Body of pancreas (tissue), 4 donors: ENCODE measurements around the gene LRP3. TPM values are rescaled to one million over a fixed set of nuclear protein-coding genes. Genes with fewer than 3 reads are reported as not detected.

ENCODE experiments used
- ATAC-seq: fragments of 150-250 bp; one replicate; pipeline ENCODE4 v1.9.1; 2016
- DNase-seq, 4 donors: peaks; one replicate each; pipeline ENCODE4 v3.0.0-alpha.2; 2019
- H3K27ac ChIP-seq, 4 donors: fragments of 200-600 bp; sonication (generic); 1 replicate in 3 of 4; 2 replicates in 1 of 4; pipeline versions ENCODE4 v1.5.1 to v1.6.1; 2016 to 2019; ENCODE audit warnings: mild to moderate bottlenecking in 1 of 4, mixed read lengths in 1 of 4, moderate library complexity in 1 of 4
- H3K27me3 ChIP-seq, 2 donors: fragments of 200-600 bp; sonication (generic); one replicate each; pipeline ENCODE4 v1.6.0; 2016; ENCODE audit warnings: mild to moderate bottlenecking in 1 of 2
- H3K36me3 ChIP-seq, 2 donors: fragments of 200-600 bp; sonication (generic); replicated peaks in 1 of 2; 2 replicates each; pipeline ENCODE4 v1.5.1; 2016; ENCODE audit warnings: low read depth in 2 of 2; ENCODE audit not compliant: insufficient read depth in 1 of 2
- H3K4me1 ChIP-seq: fragments of 200-600 bp; sonication (generic); one replicate; pipeline ENCODE4 v1.6.0; 2016
- H3K4me3 ChIP-seq, 2 donors: fragments of 200-600 bp; sonication (generic); 1 replicate in 1 of 2; 2 replicates in 1 of 2; pipeline ENCODE4 v1.5.1; 2016 to 2019
- H3K9me3 ChIP-seq, 3 donors: fragments of 200-600 bp; sonication (generic); 1 replicate in 2 of 3; 2 replicates in 1 of 3; pipeline ENCODE4 v1.5.1; 2016
- POLR2A ChIP-seq, 3 donors: fragments of 450-650 bp; IDR thresholded peaks; one replicate each; pipeline ENCODE4 v1.6.1; 2016; ENCODE audit warnings: antibody characterized with exemption in 3 of 3, mild to moderate bottlenecking in 2 of 3
- WGBS, 2 donors: methylation state at CpG; one replicate each; pipeline ENCODE4 v1.1.5; 2017; 5-methylcytosine and 5-hydroxymethylcytosine counted together
- intact Hi-C: fragments of 100-400 bp; cut with DNase I; formaldehyde crosslinking; loops from one replicate; pipeline ENCODE4 v1.15.1; 2023
- total RNA-seq, 2 donors: library from RNA; depleted of rRNA; stranded (reverse); fragments of >200 nt; gene quantifications; one replicate each; pipeline ENCODE4 v1.1.0, GENCODE V29; 2016
- TF ChIP-seq, protein P1 (sequence below), 7 experiments: fragments of 450-650 bp in 4 of 7; fragments of 200-600 bp in 3 of 7; sonication (generic) in 3 of 7; IDR thresholded peaks; one replicate each; pipeline ENCODE4 v1.5.1; 2016 to 2019; ENCODE audit warnings: antibody characterized with exemption in 7 of 7

The LRP3 gene
- total RNA-seq, 2 donors from 2014 or later = 18.1 to 23.3 TPM

DNA sequence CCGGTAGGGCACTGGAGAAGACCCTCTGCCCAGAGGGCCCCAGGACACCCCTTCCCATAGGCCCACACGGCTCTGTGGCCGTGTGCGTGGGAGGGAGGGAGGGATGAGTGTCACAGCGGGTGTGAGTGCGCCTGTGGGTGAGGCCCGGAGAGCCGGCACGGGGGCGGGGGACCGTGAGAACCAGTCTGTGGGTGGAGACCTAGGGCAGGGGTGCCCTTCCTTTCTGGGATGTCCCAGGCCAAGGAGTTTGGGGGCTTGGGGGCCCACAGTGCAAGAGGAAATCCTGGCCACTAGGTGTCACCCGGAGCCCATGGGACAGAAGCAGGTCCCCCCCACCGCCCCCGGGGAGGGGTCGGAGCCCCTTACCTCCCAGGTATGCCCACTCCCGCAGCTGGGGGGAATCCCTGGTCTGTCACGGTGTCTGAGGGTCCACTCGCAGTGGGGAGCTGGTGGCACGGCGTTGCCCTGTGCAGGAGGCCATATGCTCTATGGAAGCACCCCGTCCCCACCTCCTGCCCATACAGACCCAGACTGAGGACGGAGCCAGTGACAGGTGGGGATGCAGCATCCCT lies 47.5 kb downstream of the LRP3 start:
- no peaks in the 10 kb centered on the region for H3K36me3 ChIP-seq
- DNase-seq (peak; percentile 28 to 49 (median 36)), ATAC-seq (peak; percentile 33)
- no peaks in the 10 kb centered on the region for H3K9me3 ChIP-seq
- intact Hi-C loops = loop anchor here (2.0 kb wide), 1 partner anchor 167 kb away; no protein-coding TSS in a partner anchor
- no peak for TF ChIP-seq POLR2A (IDR thresholded peaks at IDR 0.05)
- TF ChIP-seq, protein P1, sequence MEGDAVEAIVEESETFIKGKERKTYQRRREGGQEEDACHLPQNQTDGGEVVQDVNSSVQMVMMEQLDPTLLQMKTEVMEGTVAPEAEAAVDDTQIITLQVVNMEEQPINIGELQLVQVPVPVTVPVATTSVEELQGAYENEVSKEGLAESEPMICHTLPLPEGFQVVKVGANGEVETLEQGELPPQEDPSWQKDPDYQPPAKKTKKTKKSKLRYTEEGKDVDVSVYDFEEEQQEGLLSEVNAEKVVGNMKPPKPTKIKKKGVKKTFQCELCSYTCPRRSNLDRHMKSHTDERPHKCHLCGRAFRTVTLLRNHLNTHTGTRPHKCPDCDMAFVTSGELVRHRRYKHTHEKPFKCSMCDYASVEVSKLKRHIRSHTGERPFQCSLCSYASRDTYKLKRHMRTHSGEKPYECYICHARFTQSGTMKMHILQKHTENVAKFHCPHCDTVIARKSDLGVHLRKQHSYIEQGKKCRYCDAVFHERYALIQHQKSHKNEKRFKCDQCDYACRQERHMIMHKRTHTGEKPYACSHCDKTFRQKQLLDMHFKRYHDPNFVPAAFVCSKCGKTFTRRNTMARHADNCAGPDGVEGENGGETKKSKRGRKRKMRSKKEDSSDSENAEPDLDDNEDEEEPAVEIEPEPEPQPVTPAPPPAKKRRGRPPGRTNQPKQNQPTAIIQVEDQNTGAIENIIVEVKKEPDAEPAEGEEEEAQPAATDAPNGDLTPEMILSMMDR (IDR thresholded peaks at IDR 0.05) = peak; percentile 64 to 95 (median 77)
- no peak overlapping the region for H3K27ac ChIP-seq
- no peaks in the 10 kb centered on the region for H3K27me3 ChIP-seq
- H3K4me3 ChIP-seq = no peak overlapping the region
- 9% methylated on average over 21 of the region's 22 CpGs; no CpG with 5 or more reads in 1 of the 2 donors for WGBS, 2 donors
- peaks cover 8% of the 10 kb centered on the region for H3K4me1 ChIP-seq

DNA sequence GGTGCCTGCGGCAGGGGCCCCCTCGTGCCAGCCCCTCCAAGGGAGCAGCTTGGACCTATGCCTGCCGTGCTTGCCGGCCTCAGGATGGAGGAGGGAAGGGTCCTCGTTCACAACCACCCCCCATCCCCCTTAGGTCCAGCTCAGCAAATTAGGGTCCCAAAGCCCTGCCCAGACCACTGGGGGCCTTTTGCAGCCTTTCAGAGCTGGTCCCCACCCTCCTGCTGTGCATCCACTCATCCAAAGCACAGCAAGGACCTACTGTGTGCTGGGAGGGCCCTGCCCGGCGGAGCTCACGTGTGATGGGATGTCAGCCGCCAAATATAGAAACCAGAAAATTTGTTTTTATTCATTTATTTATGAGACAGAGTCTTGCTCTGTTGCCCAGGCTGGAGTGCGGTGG lies 48.0 kb downstream of the LRP3 start:
- Histone ChIP-seq H3K36me3 (no peaks in the 10 kb centered on the region), H3K4me3 (no peak overlapping the region), H3K27me3 (no peaks in the 10 kb centered on the region), H3K27ac (no peak overlapping the region), H3K9me3 (no peaks in the 10 kb centered on the region), H3K4me1 (peaks cover 8% of the 10 kb centered on the region)
- no peak for DNase-seq
- intact Hi-C loops = no loop called here
- WGBS, 2 donors = 39 to 68% methylated on average over 7 of the region's 10 CpGs
- no peak for TF ChIP-seq POLR2A (IDR thresholded peaks at IDR 0.05)
- TF ChIP-seq, protein P1 (IDR thresholded peaks at IDR 0.05) = no peak
- ATAC-seq = no peak

DNA sequence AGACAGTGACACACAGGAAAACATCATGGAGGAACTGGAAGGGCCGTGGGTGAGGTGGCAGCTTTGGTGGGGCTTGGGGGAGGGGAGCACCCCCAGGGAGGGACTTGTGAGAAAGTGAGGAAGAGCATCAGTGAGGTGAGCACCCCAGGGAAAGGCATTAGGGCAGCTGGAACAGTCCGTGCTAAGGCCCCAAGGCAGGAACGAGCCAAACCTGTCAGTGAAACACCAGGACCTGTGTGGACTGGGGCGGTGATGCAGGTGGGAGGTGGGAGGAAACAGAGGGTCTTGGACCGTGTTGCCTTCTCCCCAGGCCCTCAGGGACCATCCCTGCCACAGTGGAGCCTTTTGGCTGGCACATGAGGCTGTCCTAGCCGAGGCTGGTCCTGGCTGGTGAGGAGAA lies 48.8 kb downstream of the LRP3 start:
- Histone ChIP-seq H3K4me3 (no peak overlapping the region), H3K27me3 (no peaks in the 10 kb centered on the region), H3K9me3 (no peaks in the 10 kb centered on the region), H3K4me1 (peaks cover 8% of the 10 kb centered on the region), H3K36me3 (no peaks in the 10 kb centered on the region), H3K27ac (no peak overlapping the region)
- no peak for DNase-seq
- TF ChIP-seq, protein P1 (IDR thresholded peaks at IDR 0.05) = no peak
- TF ChIP-seq POLR2A (IDR thresholded peaks at IDR 0.05) = no peak
- ATAC-seq = no peak
- 75 to 79% methylated on average over 5 to 6 of the region's 6 CpGs for WGBS, 2 donors
- intact Hi-C loops = no loop called here

DNA sequence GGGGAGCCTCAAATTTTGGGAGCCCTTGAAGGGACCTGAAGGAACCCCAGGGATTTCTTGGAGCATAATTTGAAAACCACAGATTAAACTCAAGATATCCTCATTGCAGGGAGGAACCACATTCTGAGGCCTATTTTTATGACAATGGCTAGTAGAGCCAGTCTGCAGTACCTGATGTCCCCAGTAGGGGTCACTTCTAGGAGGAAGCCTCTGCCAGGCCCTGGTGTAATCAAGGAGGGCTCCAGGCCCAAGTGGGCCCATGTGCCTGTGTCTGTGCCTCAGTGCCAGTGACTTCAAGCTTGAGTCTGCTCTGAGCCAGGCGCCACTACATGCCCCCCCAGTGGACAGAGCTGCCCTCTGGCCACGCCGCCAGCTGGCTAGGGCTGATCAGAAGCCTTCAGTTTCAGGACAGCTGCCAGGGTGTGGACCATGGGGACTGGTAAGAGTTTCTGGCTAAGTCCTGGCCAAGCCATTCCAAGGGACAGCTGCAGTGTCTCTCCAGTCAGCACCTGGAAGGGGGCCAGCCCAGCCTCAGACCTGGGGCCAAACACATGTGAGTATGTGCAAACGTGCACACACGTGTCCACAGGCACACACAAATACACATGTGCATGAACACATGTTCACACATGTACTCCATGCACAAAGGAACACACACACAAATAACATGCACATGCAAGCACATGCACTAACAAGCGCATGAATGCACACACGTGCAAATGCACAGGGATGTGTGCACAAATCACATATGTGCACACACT lies 52.0 kb downstream of the LRP3 start:
- TF ChIP-seq POLR2A (IDR thresholded peaks at IDR 0.05) = no peak
- TF ChIP-seq, protein P1 (IDR thresholded peaks at IDR 0.05) = peak in 6 of 7 experiments; percentile 17 to 30 (median 24)
- Histone ChIP-seq H3K9me3 (no peaks in the 10 kb centered on the region), H3K27ac (no peak overlapping the region), H3K4me3 (no peak overlapping the region), H3K4me1 (peaks cover 7% of the 10 kb centered on the region), H3K36me3 (no peaks in the 10 kb centered on the region), H3K27me3 (no peaks in the 10 kb centered on the region)
- ATAC-seq = no peak
- intact Hi-C loops = no loop called here
- no peak for DNase-seq
- 83 to 100% methylated on average over 2 to 7 of the region's 7 CpGs for WGBS, 2 donors
